Pancreas (tissue), 10 donors: ENCODE results near the gene ASTN2. TPM values are rescaled to one million over a fixed set of nuclear protein-coding genes. Genes with fewer than 3 reads are reported as not detected.

Experiments used
- ATAC-seq, 4 donors: fragments of 200-7000 bp; cut with Tn5 transposase; one replicate each; pipeline versions ENCODE4 v1.8.0 to v1.9.1; 2020; ENCODE audit warnings: mild to moderate bottlenecking in 4 of 4, moderate library complexity in 4 of 4
- DNase-seq, 6 donors: peaks; one replicate each; pipeline ENCODE4 v3.0.0-alpha.2; 2020
- FAIRE-seq: peaks from 2 replicates; lab custom pipeline; 2012; peaks lifted over from hg19 to GRCh38; lab: Jason Lieb, UNC
- H3K27ac ChIP-seq, 4 donors: fragments of 200-600 bp; sonication (generic); 1 replicate in 3 of 4; 2 replicates in 1 of 4; pipeline versions ENCODE4 v1.5.0 to v1.8.0; 2020
- H3K27me3 ChIP-seq, 4 donors: fragments of 200-600 bp; one replicate each; pipeline ENCODE4 v1.8.0; 2021
- H3K36me3 ChIP-seq, 3 donors: fragments of 200-600 bp; sonication (generic) in 1 of 3; one replicate each; pipeline versions ENCODE4 v1.5.0 to v1.8.0; 2020 to 2021
- H3K4me1 ChIP-seq, 3 donors: fragments of 200-600 bp; one replicate each; pipeline ENCODE4 v1.8.0; 2021
- H3K4me3 ChIP-seq, 4 donors: fragments of 200-600 bp; sonication (generic) in 2 of 4; one replicate each; pipeline versions ENCODE4 v1.5.0 to v1.8.0; 2020 to 2021
- H3K9me3 ChIP-seq, 4 donors: fragments of 200-600 bp; one replicate each; pipeline ENCODE4 v1.8.0; 2021
- CTCF ChIP-seq, 4 donors: fragments of 200-600 bp; sonication (generic) in 3 of 4; IDR thresholded peaks; one replicate each; pipeline versions ENCODE4 v1.5.0 to v1.8.0; 2021; ENCODE audit warnings: antibody characterized with exemption in 4 of 4
- WGBS, 2 donors: extraction: QIAGEN DNeasy Blood & Tissue Kit; methylation state at CpG; one replicate each; pipeline ENCODE4 v1.1.7; 2013; 5-methylcytosine and 5-hydroxymethylcytosine counted together
- intact Hi-C, 3 donors: fragments of 100-400 bp; cut with DNase I; formaldehyde crosslinking; loops; one replicate each; pipeline versions ENCODE4 v1.11.1 to v1.14.2; 2022
- polyA plus RNA-seq, 2 donors: library from polyadenylated mRNA; stranded (reverse); fragments of 200-250 nt; gene quantifications; one replicate each; pipeline ENCODE4 v1.2.3, GENCODE V29; 2013
- total RNA-seq, 6 donors: library from RNA; stranded (reverse); fragmentation: NEBNext Ultra II Directional in 4 of 6; extraction: Animal tissue kit (Norgen Biotek cat#: 25700) in 4 of 6; gene quantifications; one replicate each; pipeline versions ENCODE4 v1.2.1 to v1.2.4, GENCODE V29; 2021 to 2023
- donor health status: healthy with polysubstance abuse.
- donor health status: DM: no; HTN: no; CAD: no; lungs with moderate emphysema.
- donor health status: DM: no; HTN: no; CAD: no.
- donor health status: control.
- donor health status: control.
- donor health status: Bipolar disorder and iron deficiency.
- donor health status: DM: yes; HTN: yes; CAD: no.
- donor health status: DM: no; HTN: no; CAD: no.
- donor health status: DM: no; HTN: no; CAD: no.
- donor health status: DM: yes; HTN: yes; CAD: no.

ASTN2 gene
- total and polyA plus RNA-seq, 8 donors, result 1.3 to 11.9 (median 6.7) TPM

- Histone ChIP-seq H3K4me1 (no peaks in the 10 kb centered on the region), H3K4me3 (no peak overlapping the region), H3K36me3 (no peaks in the 10 kb centered on the region), H3K9me3 (no peaks in the 10 kb centered on the region), H3K27ac (no peak overlapping the region), H3K27me3 (no peaks in the 10 kb centered on the region)
- intact Hi-C loops, result no loop called here
- ATAC-seq, result no peak
- FAIRE-seq, result no peak
- TF ChIP-seq CTCF (IDR thresholded peaks at IDR 0.05), result no peak
- no peak for DNase-seq
Observed at GRCh38 chr9:116966199-116966598, 448.7 kb downstream of the ASTN2 start.

GRCh38 chr9:116964258-116964657 is 450.6 kb downstream of the ASTN2 start:
- H3K36me3 ChIP-seq, result no peaks in the 10 kb centered on the region
- H3K4me1 ChIP-seq, result no peaks in the 10 kb centered on the region
- intact Hi-C loops, result no loop called here
- ATAC-seq (no peak), FAIRE-seq (no peak), DNase-seq (no peak)
- no peak overlapping the region for H3K4me3 ChIP-seq
- no peak overlapping the region for H3K27ac ChIP-seq
- 85 to 91% methylated on average over 11 of the region's 11 CpGs for WGBS, 2 donors
- no peak for TF ChIP-seq CTCF (IDR thresholded peaks at IDR 0.05)
- H3K9me3 ChIP-seq, result no peaks in the 10 kb centered on the region
- no peaks in the 10 kb centered on the region for H3K27me3 ChIP-seq

GRCh38 chr9:116959809-116960208 is 455.0 kb downstream of the ASTN2 start:
- H3K27me3 ChIP-seq, result no peaks in the 10 kb centered on the region
- no peak overlapping the region for H3K4me3 ChIP-seq
- H3K9me3 ChIP-seq, result no peaks in the 10 kb centered on the region
- no peak for TF ChIP-seq CTCF (IDR thresholded peaks at IDR 0.05)
- DNase-seq (peak in 1 of 6 donors; percentile 32), FAIRE-seq (no peak), ATAC-seq (no peak)
- 54 to 57% methylated on average over 16 of the region's 16 CpGs for WGBS, 2 donors
- no peak overlapping the region for H3K27ac ChIP-seq
- H3K4me1 ChIP-seq, result no peaks in the 10 kb centered on the region
- intact Hi-C loops, result no loop called here
- no peaks in the 10 kb centered on the region for H3K36me3 ChIP-seq

- H3K27ac ChIP-seq, result no peak overlapping the region
- H3K27me3 ChIP-seq, result no peaks in the 10 kb centered on the region
- no peak for TF ChIP-seq CTCF (IDR thresholded peaks at IDR 0.05)
- ATAC-seq, result no peak
- no peak for FAIRE-seq
- no peak for DNase-seq
- intact Hi-C loops, result no loop called here
- H3K9me3 ChIP-seq, result no peaks in the 10 kb centered on the region
- H3K36me3 ChIP-seq, result no peaks in the 10 kb centered on the region
- no peak overlapping the region for H3K4me3 ChIP-seq
- 69 to 70% methylated on average over 5 of the region's 5 CpGs for WGBS, 2 donors
- H3K4me1 ChIP-seq, result no peaks in the 10 kb centered on the region
Observed at GRCh38 chr9:116958881-116959280, 456.0 kb downstream of the ASTN2 start.

- ATAC-seq, result no peak
- no peak for DNase-seq
- intact Hi-C loops, result no loop called here
- H3K36me3 ChIP-seq, result no peaks in the 10 kb centered on the region
- no peak overlapping the region for H3K27ac ChIP-seq
- H3K4me1 ChIP-seq, result no peaks in the 10 kb centered on the region
- no peaks in the 10 kb centered on the region for H3K27me3 ChIP-seq
- H3K4me3 ChIP-seq, result no peak overlapping the region
- no peak for FAIRE-seq
- TF ChIP-seq CTCF (IDR thresholded peaks at IDR 0.05), result no peak
- WGBS, 2 donors, result 51 to 78% methylated on average over 2 of the region's 2 CpGs
- H3K9me3 ChIP-seq, result no peaks in the 10 kb centered on the region
Observed at GRCh38 chr9:116954731-116955130, 460.1 kb downstream of the ASTN2 start.
